HEK293T (cell line): Measurements from ENCODE around the gene NMD3.
"Not testable (repeated sequence)": the region's sequence is repeated elsewhere in the genome, so short reads cannot be mapped to it uniquely, and the experiment has no call there.

Experiments used
- CTCF ChIA-PET: fragments of 350-600 bp; formaldehyde crosslinking; extraction: SDS; loops from one replicate; lab custom pipeline; 2021; ENCODE audit warnings: antibody characterized with exemption, inconsistent platforms; lab: Yijun Ruan, JAX
- POLR2A ChIA-PET: fragments of 350-600 bp; formaldehyde crosslinking; extraction: SDS; loops from one replicate; lab custom pipeline; 2020; ENCODE audit warnings: antibody characterized with exemption, inconsistent platforms; lab: Yijun Ruan, JAX
- DNase-seq: peaks from one replicate; pipeline ENCODE4 v3.0.0; 2012; ENCODE audit warnings: mixed read lengths; ENCODE audit errors: extremely low spot score
- ARNT ChIP-seq: fragments of 450-650 bp; IDR thresholded peaks from 2 replicates; pipeline ENCODE4 v1.6.1; 2017; ENCODE audit warnings: mild to moderate bottlenecking
- BHLHE40 ChIP-seq: fragments of 450-650 bp; IDR thresholded peaks from 2 replicates; pipeline ENCODE4 v1.6.1; 2016; ENCODE audit warnings: mild to moderate bottlenecking, moderate library complexity, borderline replicate concordance
- CTBP1 ChIP-seq: fragments of 450-650 bp; IDR thresholded peaks from 2 replicates; pipeline ENCODE4 v1.6.1; 2016; ENCODE audit warnings: borderline replicate concordance
- ELF4 ChIP-seq: fragments of 450-650 bp; IDR thresholded peaks from 2 replicates; pipeline ENCODE4 v1.6.1; 2017; ENCODE audit warnings: antibody characterized with exemption
- FOXA1 ChIP-seq: fragments of 450-650 bp; IDR thresholded peaks from 2 replicates; pipeline ENCODE4 v1.6.1; 2016; ENCODE audit warnings: mild to moderate bottlenecking
- FOXK2 ChIP-seq: fragments of 450-650 bp; IDR thresholded peaks from 2 replicates; pipeline ENCODE4 v1.6.1; 2016; ENCODE audit warnings: mild to moderate bottlenecking
- FOXM1 ChIP-seq: fragments of 450-650 bp; IDR thresholded peaks from 2 replicates; pipeline ENCODE4 v1.6.1; 2017; ENCODE audit warnings: mild to moderate bottlenecking, borderline replicate concordance
- HDGF ChIP-seq: fragments of 450-650 bp; IDR thresholded peaks from 2 replicates; pipeline ENCODE4 v1.6.1; 2017; ENCODE audit warnings: antibody characterized with exemption, borderline replicate concordance
- L3MBTL2 ChIP-seq: fragments of 450-650 bp; conservative IDR thresholded peaks from 2 replicates; pipeline ENCODE4 v1.6.1; 2016; ENCODE audit warnings: mild to moderate bottlenecking
- LEF1 ChIP-seq: fragments of 450-650 bp; IDR thresholded peaks from 2 replicates; pipeline ENCODE4 v1.6.1; 2017; ENCODE audit warnings: mild to moderate bottlenecking, borderline replicate concordance
- NFRKB ChIP-seq: fragments of 450-650 bp; IDR thresholded peaks from 2 replicates; pipeline ENCODE4 v1.6.1; 2016; ENCODE audit warnings: mild to moderate bottlenecking, moderate library complexity
- SP1 ChIP-seq: fragments of 450-650 bp; IDR thresholded peaks from 2 replicates; pipeline ENCODE4 v1.6.1; 2017
- SUZ12 ChIP-seq: fragments of 450-650 bp; IDR thresholded peaks from 2 replicates; pipeline ENCODE4 v1.6.1; 2016; ENCODE audit warnings: mild to moderate bottlenecking
- TARDBP ChIP-seq: fragments of 450-650 bp; IDR thresholded peaks from 2 replicates; pipeline ENCODE4 v1.6.1; 2016
- ZNF384 ChIP-seq: fragments of 450-650 bp; IDR thresholded peaks from 2 replicates; pipeline ENCODE4 v1.6.1; 2016
- TF ChIP-seq, protein P1 (sequence below): fragments of 450-650 bp; IDR thresholded peaks from 2 replicates; pipeline ENCODE4 v1.6.1; 2016

Gene NMD3

DNA sequence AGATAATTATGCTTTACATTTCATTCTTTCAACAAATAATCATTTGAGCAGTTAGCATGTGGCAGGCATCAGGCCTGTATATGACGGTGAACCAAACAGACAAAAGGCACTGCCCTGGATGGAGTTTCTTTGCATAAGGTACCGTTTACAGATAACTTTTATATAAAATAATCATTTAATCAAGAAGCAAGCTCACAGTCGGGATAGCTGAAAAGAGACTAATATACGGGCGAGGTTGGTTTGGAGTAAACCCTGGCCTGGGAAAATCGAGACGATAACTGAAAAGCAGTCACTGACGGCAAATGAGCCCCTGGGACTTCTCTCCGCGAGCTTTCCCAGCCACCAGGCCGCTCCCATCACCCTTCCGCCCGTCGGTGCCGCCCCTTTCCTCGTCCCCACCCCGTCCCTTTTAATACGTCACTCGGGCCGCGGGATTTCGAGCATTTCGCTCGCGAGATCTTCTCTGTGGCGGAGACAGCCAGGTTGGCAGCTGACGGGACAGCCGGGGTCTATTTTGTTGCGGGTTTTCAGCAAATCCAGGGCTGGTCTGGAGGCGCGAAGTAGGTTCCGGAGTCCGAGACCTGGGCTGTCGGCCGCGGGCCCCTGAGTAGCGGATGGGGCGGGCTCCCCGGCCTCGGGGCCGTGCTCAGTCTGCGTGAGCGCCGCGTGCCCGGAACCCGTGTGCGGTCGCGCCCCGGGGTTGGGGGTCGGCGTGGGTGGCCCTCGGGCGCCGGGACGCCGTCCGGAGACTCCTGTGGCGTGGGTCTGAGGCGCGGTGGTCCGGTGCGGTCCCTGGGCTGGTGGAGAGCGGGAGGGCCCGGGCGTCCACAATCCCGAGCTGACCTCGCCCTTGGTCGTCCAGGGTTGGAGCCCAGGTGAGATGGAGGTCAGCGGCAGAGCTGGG lies at the start of gene NMD3:
TSS of gene NMD3 (plus strand) at position 462 of the 904 bp plus-strand sequence. CDS start 703 bp downstream, outside the sequence.
- DNase-seq: peak; percentile 92
- TF ChIP-seq, protein P1, sequence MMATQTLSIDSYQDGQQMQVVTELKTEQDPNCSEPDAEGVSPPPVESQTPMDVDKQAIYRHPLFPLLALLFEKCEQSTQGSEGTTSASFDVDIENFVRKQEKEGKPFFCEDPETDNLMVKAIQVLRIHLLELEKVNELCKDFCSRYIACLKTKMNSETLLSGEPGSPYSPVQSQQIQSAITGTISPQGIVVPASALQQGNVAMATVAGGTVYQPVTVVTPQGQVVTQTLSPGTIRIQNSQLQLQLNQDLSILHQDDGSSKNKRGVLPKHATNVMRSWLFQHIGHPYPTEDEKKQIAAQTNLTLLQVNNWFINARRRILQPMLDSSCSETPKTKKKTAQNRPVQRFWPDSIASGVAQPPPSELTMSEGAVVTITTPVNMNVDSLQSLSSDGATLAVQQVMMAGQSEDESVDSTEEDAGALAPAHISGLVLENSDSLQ: peak; percentile 76
- peak; percentile 64 for TF ChIP-seq L3MBTL2
- no peak for TF ChIP-seq ARNT
- TF ChIP-seq SUZ12: no peak
- TF ChIP-seq ELF4: peak; percentile 41; the same call in 1 of the 2 replicates
- ChIA-PET POLR2A (interaction anchor here (1.0 to 2.8 kb wide), 4 partner anchors 9 to 201 kb away, joined by 3 to 13 read pairs (median 6); no protein-coding TSS in a partner anchor), CTCF (interaction anchor here (0.6 kb wide), 1 partner anchor 10 kb away, joined by 3 read pairs; no protein-coding TSS in a partner anchor)

DNA sequence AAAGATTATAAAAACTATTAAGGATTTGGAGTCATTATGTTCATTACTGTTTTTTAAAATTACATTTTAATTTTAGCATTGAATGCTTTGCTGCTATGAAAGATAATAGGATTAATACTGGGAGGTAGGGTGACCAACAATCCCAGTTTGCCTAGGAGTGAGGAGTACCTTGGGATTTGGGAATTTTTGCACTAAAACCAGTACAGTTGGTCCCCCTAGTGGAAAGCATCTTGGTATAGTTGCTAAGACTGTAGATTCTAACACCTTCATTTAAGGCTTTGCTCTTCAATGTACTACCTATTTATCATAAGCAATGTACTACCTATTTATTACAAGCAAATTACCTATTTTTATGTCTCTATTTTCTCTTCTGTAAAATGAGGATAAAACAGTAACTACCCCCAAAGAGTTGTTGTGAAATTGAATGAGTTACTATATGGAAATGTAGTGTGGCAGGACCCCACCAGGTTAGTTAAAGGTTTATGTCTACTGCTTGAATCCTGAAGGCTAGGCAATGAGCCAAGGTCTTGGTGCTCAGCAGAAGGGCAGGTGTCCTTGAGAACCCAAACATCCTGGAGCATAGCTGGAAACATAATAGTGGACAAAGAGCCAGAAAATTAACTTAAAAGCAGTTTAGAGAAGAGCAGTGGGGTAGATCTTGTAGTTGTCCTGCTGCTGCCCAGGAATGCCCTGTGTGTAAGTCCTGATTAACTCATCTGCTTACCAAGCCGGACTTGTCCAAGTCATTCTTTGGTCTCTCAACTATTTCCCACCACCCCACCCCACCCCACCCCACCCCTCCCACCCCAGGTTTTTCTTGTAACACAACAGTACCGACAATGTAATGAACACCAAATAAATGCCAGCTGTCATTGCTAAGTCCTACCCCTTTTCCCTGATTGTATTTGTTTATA lies 49.2 kb upstream of the NMD3 start:
- no peak for DNase-seq

DNA sequence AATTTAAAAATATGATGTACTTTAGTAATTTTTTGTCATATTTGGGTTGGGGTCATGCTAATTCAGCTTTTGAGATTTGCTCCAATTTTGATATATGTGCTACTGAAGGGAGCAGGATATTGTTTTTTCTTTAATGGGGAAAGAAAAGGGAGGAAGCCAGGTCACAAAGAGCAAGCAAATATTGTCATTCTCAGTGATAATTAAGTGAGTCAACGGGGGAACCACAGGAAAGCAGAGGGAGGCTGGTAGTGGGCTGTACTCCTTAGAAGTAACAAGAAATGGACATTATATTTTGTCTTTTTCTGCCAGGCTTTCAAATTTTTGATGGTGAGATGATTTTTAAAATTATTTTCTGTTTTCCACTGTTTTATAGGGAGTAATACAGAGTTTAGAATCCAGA lies 45.6 kb upstream of the NMD3 start:
- ChIA-PET POLR2A (no interaction called here), CTCF (no interaction called here)

More for the DNA sequence above, 49.2 kb upstream of the NMD3 start:
- TF ChIP-seq FOXM1 (no peak), NFRKB (no peak), LEF1 (no peak), CTBP1 (no peak), ELF4 (no peak), FOXK2 (no peak), TARDBP (no peak), SUZ12 (no peak), SP1 (no peak), ZNF384 (no peak)
- TF ChIP-seq, protein P1: no peak
- ChIA-PET CTCF (no interaction called here), POLR2A (no interaction called here)

DNA sequence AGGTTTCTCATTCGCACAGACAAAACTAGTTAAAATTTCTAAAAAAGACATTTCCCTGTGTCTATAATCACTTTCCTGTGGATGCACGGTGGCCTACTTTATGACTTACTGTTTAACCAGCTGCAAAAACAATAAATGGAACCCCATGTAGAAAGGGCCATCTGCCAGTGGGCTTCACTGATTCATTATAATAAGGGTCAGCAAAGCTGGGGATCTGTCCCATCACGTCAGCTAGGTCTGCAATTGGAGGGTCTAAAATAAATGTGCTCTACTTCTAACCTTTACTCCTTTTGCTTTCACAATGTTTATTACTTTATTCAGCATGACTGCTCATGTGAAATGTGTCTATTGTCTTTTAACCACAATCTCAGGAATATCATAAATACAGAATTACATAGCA lies 43.1 kb upstream of the NMD3 start:
- ChIA-PET POLR2A (no interaction called here), CTCF (no interaction called here)
- TF ChIP-seq NFRKB: no peak
- TF ChIP-seq, protein P1: no peak
- DNase-seq: no peak

More for the DNA sequence above, 45.6 kb upstream of the NMD3 start:
- no peak for DNase-seq
- TF ChIP-seq SUZ12: no peak
- TF ChIP-seq ARNT: no peak
- TF ChIP-seq HDGF: no peak
- TF ChIP-seq, protein P1: no peak
- no peak for TF ChIP-seq FOXA1
- no peak for TF ChIP-seq NFRKB
- no peak for TF ChIP-seq ZNF384
- TF ChIP-seq CTBP1: no peak
- TF ChIP-seq TARDBP: no peak
- TF ChIP-seq ELF4: no peak
- no peak for TF ChIP-seq SP1
- TF ChIP-seq L3MBTL2: no peak

DNA sequence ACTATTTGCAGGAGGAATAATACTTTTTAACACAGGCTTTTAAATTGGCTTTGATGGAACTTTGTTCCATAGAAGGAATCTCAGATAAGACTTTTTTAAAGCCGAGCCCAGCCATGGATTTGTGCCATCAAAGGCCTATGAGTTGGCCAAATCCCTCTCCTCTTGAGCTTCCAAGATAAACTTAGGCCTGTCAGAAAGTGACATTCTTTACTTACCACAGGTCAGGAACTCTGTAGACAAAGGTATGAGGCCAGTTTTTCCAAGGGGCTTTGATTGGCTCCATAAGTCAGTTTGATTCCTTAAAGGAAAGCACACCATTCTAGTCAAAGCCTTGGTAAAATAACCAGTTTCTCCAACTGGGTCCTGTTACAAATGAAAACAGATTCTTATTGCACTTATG lies 39.7 kb upstream of the NMD3 start:
- POLR2A ChIA-PET, CTCF ChIA-PET, DNase-seq: not testable (repeated sequence)

DNA sequence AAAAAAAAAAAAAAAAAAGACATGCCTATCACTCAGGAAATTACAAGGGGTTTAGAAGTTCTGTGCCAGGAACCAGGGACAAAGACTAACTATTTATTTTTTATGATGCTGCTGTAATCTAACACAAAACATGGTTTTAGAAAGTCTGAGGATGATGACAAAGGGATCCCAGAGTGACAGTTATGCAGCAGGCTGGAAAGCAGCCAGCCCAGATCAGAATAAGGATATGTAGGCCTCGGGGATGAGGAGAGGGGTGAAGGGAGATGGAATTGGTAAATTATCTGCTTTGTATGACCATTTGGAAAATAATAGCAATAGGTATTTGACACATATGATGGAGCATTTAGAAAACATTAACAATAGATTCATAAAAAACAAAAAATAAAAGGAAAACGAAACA lies 34.1 kb upstream of the NMD3 start:
- TF ChIP-seq, protein P1: no peak
- no peak for TF ChIP-seq HDGF
- TF ChIP-seq CTBP1: no peak
- TF ChIP-seq FOXM1: no peak
- no peak for TF ChIP-seq ELF4
- no peak for TF ChIP-seq L3MBTL2
- no peak for TF ChIP-seq SUZ12
- TF ChIP-seq LEF1: no peak
- TF ChIP-seq TARDBP: no peak
- TF ChIP-seq FOXA1: no peak
- no peak for TF ChIP-seq FOXK2
- TF ChIP-seq SP1: no peak
- TF ChIP-seq ZNF384: no peak
- TF ChIP-seq NFRKB: no peak
- no peak for TF ChIP-seq ARNT
- no peak for TF ChIP-seq BHLHE40
- DNase-seq: no peak
- POLR2A ChIA-PET: no interaction called here
- CTCF ChIA-PET: no interaction called here
